HG02870 (cell line): Measurements from ENCODE around the gene PVALB.
"Not testable (repeated sequence)": the region's sequence is repeated elsewhere in the genome, so short reads cannot be mapped to it uniquely, and the experiment has no call there.

Experiments
- ATAC-seq: cut with Tn5 transposase; IDR thresholded peaks from one replicate; pipeline ENCODE4 v1.9.1; 2021; ENCODE audit warnings: mild to moderate bottlenecking, moderate library complexity; ENCODE audit not compliant: unreplicated experiment

The PVALB gene

GRCh38 chr22:36759481-36760159 lies 57.2 kb downstream of the PVALB start:
- no peak for ATAC-seq

GRCh38 chr22:36758792-36759271 lies 58.0 kb downstream of the PVALB start:
- ATAC-seq, result no peak

GRCh38 chr22:36757668-36758211 lies 59.1 kb downstream of the PVALB start:
- ATAC-seq, result no peak

GRCh38 chr22:36756746-36757655 lies 59.8 kb downstream of the PVALB start:
- ATAC-seq, result no peak

GRCh38 chr22:36756031-36756430 lies 60.8 kb downstream of the PVALB start:
- no peak for ATAC-seq

- ATAC-seq, result no peak
Measured at GRCh38 chr22:36755316-36755715, 61.5 kb downstream of the PVALB start.

- not testable (repeated sequence) for ATAC-seq
Measured at GRCh38 chr22:36754881-36755280, 62.0 kb downstream of the PVALB start.

- no peak for ATAC-seq
Measured at GRCh38 chr22:36753916-36754315, 62.9 kb downstream of the PVALB start.

- no peak for ATAC-seq
Measured at GRCh38 chr22:36753120-36753802, 63.6 kb downstream of the PVALB start.
